Hematopoietic multipotent progenitor cell treated with erythropoietin and hydrocortisone succinate and interleukin-3 and kit ligand, for 8 days (in vitro differentiated cells): Measurements from ENCODE around the gene CHST9.

Experiments
- DNase-seq: peaks from one replicate; pipeline ENCODE4 v3.0.0-alpha.2; 2015

CHST9 gene

GRCh38 chr18:27081701-27082100 is 103.4 kb downstream of the CHST9 start:
- DNase-seq: no peak

- DNase-seq: no peak
These were observed 109.3 kb downstream of the CHST9 start for GRCh38 chr18:27075828-27076227.

- DNase-seq: no peak
These were observed 111.7 kb downstream of the CHST9 start for GRCh38 chr18:27073404-27073830.

- DNase-seq: no peak
These were observed 120.4 kb downstream of the CHST9 start for GRCh38 chr18:27064673-27065072.

DNA sequence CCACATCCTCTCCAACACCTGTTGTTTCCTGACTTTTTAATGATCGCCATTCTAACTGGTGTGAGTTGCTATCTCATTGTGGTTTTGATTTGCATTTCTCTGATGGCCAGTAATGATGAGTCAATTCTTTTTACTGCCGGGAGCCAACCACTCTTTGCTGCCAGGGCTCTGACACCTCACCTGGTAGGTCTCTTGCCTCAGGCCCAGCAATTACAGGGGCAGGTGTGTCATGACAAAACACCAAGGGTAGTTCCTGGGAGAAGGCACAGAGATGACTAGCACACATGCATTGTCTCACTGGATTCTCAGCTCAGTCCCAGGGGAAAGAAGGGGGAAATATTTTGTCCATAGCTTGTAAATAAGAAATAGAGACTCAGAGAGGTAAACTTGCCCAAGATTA is 122.3 kb downstream of the CHST9 start:
- no peak for DNase-seq

DNA sequence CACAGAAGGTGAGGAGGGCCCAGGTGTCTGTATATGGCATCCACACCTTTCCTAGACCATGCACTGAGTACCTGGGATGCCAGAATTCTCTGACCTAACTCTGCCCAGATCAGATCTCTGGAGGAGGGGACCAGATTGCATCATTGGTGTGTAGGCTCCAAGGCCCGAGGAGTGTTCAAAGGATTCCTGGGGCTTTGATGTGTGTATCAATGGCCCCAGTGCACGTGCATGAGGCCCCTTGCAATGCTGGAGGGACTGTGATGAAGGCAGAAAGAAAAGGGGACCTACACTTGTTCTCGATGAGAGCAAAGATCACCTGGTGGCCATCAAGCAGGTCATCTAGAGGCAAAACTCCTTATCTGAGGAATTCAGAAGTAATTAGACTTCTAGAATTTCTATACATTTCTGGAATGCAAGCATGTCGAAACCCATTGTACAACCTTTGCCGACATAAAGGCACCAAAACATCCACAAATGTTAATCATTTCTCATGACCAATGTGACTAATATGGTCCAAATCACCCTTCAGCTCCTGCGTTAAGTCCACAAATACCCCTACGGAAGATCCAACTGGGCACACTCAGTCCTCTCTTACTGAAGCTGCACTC is 123.5 kb downstream of the CHST9 start:
- DNase-seq: no peak

- DNase-seq: no peak
These were observed 127.4 kb downstream of the CHST9 start for GRCh38 chr18:27057519-27058234.

DNA sequence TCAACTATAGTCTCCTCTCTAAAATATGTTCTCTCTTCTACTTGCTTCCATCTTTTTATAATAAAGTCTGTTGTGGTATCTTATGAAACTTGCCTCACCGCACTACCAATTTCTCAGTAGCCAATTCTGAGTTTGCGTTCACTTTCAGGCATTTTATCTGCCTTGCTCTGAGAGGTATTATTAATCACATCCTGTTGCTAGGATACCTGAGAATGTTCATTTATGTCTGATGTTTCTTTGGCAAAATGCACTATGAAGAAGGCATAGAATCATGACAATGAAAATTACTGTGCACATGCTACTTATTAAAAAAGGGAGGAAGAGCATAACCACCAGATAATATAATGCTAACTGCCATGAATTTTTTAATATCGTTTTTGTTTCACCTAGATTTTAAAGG is 130.2 kb downstream of the CHST9 start:
- no peak for DNase-seq

DNA sequence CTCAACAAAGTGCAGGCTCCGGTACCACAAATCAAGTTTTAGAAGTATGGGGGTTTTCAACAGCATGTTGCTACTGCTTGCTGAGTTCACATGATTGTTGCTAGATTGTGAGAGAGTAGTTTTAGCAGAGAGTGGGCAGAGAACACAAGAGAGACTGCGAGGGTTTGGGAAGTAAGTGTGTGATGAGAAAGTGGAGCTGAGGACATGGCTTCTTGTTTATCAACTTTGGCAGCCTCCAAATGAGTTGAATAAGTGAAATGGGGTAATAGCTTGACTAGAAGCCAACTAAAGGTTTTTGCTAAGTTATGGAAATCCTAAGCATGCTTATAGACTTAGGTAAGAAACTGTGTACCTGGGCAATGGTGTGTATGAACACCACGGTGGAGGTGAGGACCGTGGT is 135.1 kb downstream of the CHST9 start:
- DNase-seq: no peak

GRCh38 chr18:27045342-27045741 is 139.8 kb downstream of the CHST9 start:
- no peak for DNase-seq

DNA sequence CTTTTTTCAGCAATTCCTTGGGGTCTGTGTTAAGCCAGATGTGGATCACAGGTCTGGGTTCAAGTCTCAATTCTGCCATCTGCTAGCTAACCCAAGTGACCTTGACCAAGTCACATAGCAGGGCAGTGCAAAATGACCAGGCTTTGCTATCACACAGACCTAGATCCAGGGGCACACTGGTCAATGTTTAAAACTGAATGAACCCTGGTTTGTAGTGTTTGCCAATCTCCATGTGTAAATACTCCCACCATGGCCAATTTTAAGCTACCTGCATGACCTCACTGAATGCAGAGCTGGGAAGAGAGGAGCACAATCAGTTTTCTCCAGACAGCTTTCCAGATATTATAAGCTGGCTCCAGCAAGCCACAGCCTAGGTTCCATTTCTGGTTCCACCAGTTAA is 142.9 kb downstream of the CHST9 start:
- DNase-seq: no peak

- DNase-seq: no peak
These were observed 144.3 kb downstream of the CHST9 start for GRCh38 chr18:27040796-27041195.

DNA sequence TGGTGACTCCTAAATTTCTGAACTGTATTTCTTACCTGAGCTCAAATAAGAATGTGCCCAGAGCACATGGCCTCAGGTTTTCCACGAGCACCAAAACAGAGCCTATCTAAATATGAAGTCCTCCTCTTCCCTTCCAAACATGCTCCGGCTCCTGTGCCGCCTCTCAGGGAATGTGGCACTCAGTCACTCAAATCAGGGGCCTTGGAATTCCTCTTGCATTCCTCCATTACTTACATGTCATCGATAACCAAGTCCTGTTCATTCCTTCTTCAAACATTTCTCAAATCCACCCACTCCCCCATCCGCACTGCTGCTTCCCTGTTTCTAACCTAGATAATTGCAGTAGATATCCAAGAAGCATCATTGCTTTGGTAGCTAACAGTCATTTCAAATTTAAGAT is 151.4 kb downstream of the CHST9 start:
- no peak for DNase-seq

DNA sequence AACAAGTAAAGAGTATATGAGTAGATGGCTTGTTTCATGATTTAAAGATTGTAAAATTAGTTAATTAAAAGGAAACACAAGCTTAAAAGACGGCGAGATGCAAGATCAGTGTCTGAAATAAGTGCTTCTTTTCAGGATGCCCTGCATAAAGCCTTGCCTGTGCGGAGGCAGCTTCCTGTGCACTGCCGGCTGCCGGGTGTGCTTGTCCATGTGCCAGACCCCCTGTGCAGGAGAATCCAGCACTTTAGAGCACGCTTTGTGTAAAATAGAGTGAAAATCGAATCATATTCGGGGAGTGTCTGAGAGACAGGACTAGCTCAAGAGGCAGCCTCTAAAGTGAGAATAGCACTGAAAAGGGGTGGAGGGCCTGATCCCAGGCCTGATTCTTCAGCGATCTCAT is 154.7 kb downstream of the CHST9 start:
- no peak for DNase-seq

DNA sequence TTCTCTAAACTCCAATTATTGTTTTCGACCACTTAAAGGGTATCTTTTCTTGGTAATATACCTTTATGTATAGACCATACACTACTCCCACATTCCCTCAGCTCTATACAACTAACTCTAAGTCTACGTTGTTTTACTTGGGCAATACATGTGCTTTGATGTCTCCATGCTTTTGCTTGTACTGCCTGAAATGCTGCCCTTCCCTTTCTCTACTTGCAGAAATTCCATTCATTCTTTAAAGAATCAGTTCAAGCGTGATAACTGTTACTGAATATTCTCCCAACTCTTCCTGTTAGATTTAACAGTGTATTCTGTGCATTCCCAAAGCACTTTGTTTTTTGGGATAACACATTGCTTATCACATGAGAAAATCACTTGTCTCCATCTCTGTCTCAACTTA is 162.6 kb downstream of the CHST9 start:
- no peak for DNase-seq

DNA sequence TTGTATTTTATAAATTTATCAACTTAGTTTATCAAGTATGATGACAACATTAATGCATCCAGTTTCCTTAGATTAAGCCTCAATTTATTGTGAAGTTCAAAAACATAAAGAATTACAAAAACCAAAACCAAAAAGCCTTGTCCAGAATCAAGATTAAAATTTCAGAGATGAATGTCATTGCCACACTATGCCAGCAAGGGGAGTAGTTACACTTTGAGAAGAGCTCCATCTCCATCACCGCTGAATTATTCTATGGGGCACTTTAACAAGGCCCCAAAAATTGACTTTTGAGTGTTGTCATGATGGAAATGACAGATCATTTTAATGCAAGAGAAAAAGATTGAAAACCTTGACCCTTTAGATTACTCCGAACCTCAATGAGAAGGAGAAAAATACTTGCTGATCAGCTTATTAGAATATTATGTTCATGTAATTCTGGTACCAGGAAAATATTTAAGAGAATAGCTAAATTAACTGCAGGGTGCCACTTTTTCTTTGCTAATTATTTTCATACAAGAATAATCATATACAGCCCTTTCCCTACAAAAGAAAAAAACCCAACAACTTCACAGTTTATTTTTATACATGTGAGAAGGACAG is 167.1 kb downstream of the CHST9 start:
- peak; percentile 3 for DNase-seq

DNA sequence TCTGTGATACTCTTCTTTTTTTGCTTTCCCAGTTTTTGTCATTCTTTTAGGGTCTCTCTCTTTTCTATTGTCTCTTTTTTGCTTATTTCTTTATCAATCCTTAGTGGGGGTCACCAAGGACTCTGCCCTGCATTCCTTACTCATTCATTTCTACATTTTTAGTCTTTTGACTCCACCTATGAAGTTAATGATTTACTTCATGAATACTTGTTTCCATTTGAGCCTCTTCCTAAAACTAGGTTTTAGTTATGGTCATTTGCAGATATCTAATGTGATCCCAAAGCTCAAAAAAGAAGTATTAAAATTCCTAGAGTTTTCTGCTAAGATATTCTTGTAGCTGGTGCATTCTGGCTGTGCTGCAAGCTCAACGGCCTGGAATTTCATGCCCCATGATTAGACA is 170.3 kb downstream of the CHST9 start:
- no peak for DNase-seq

- DNase-seq: no peak
These were observed 174.3 kb downstream of the CHST9 start for GRCh38 chr18:27010784-27011183.

DNA sequence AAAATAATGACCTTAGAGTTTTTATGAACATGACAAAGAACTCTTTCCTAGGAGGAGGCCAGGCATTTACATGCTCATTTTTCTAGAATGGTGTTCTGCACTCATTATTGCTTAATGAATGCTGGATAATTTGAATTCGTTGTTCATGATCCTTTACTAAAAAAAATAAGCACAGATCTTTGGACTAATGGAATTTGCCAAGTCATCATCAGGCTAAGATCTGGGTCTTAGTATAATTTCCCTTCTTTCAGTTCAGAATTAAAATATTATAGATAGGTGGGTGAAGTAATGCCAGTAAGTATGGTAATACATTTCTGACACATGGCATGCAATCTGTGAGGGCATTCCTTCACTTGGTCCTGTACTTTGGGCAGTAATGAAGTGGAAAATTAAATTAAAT is 175.8 kb downstream of the CHST9 start:
- DNase-seq: no peak

GRCh38 chr18:27008575-27008974 is 176.5 kb downstream of the CHST9 start:
- no peak for DNase-seq

GRCh38 chr18:27007880-27008279 is 177.2 kb downstream of the CHST9 start:
- DNase-seq: no peak

DNA sequence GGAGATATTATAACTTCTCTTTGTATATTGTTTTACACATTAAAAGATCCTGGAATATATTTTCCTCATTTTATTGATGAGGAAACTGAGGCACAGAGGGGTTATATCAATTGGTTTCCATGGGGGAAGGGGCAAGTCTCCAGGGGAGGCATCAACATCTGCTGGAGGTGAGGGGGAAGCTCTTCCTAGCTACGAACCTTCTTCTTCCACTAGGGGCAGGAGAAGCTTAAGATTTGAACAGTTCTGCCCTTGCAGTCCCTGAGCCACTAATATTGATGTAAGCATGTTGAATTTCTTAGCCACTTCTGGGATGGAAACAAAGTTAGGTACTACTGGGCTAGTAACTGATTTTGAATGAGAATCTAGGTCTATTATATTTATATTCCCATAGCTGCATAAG is 179.5 kb downstream of the CHST9 start:
- peak; percentile 10 for DNase-seq

DNA sequence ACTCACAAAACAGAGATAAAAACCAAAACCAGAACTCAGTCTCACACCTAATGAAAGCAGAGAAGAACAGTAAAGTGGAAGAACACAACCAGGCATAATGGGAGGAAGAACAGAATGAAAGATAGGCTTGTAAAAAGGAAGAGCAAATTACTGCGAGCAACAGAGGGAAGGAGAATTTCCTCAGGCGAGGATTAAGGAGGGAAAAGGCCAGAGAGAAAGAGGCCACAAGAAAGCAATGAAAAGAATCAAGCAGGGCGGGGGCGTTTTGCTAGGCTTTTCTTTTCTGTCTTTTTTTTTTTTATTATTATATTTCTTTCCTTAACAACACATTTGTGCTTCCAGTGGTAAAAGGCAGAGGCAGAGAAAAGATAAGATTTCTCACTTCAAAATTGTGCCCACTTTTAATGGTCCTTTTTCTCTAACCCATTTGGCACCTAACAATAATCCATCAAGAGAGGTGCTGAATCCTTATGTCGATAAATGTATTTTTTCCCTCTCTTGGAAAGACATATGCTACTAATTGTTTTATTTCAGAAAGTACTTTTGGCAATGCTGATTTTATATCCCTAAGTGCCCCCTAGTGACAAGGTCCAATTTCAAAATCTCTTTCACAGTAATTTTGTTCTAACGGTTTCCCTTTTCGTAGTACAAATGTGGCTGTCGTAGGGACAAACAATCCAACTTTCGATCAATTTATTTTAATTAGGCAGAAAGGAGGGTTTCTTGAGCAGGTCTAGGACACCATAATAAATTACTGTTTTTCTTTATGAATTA is 180.9 kb downstream of the CHST9 start:
- no peak for DNase-seq

GRCh38 chr18:26999797-27000196 is 185.3 kb downstream of the CHST9 start:
- DNase-seq: no peak
